HFFc6 (cell line): ENCODE measurements around the gene FKBP4. TPM values are rescaled to one million over a fixed set of nuclear protein-coding genes. Genes with fewer than 3 reads are reported as not detected.

Experiments used
- DNase-seq: peaks from one replicate; pipeline ENCODE4 v3.0.0-alpha.2; 2018
- H3K27ac Mint-ChIP-seq: 2 replicates; pipeline ENCODE4 v1.8.0; 2020; ENCODE audit warnings: mild to moderate bottlenecking, mixed read lengths
- H3K27me3 Mint-ChIP-seq: 2 replicates; pipeline ENCODE4 v1.8.0; 2021; ENCODE audit warnings: mild to moderate bottlenecking, moderate library complexity, mixed read lengths; ENCODE audit not compliant: insufficient read depth
- H3K36me3 Mint-ChIP-seq: 2 replicates; pipeline ENCODE4 v1.8.0; 2021; ENCODE audit warnings: low read depth, mixed read lengths
- H3K4me1 Mint-ChIP-seq: 2 replicates; pipeline ENCODE4 v1.8.0; 2020; ENCODE audit warnings: low read depth, mixed read lengths
- H3K4me3 Mint-ChIP-seq: 2 replicates; pipeline ENCODE4 v1.8.0; 2020; ENCODE audit warnings: mild to moderate bottlenecking, moderate library complexity, mixed read lengths
- H3K9me3 Mint-ChIP-seq: 2 replicates; pipeline ENCODE4 v1.8.0; 2020; ENCODE audit warnings: mild to moderate bottlenecking, mixed read lengths
- CTCF ChIP-seq: fragments of 200-600 bp; sonication (generic); IDR thresholded peaks from 2 replicates; pipeline ENCODE4 v1.5.0; 2021; ENCODE audit warnings: antibody characterized with exemption, mild to moderate bottlenecking
- total RNA-seq, 6 experiments: library from RNA; stranded (reverse); fragmentation: NEBNext Ultra II Directional; extraction: Animal tissue kit (Norgen Biotek cat#: 25700); gene quantifications; 2 replicates in 1 of 6; 3 replicates in 5 of 6; pipeline ENCODE4 v1.2.3, GENCODE V29; 2021

Gene FKBP4
- total RNA-seq, 6 experiments from 2014 or later, result 62.3 to 105 (median 69.1) TPM

GRCh38 chr12:2834581-2835491 lies 40.1 kb downstream of the FKBP4 start, which contains the start of gene NRIP2:
Gene NRIP2 (minus strand): TSS chr12:2835035. CDS start chr12:2834983, 52 bp downstream.
- Mint-ChIP-seq H3K36me3 (peaks cover 5% of the 10 kb centered on the region; the same call in 1 of the 2 replicates), H3K4me3 (peak within 1 kb of the TSS; percentile 62), H3K4me1 (peaks cover 12% of the 10 kb centered on the region; the same call in 1 of the 2 replicates), H3K9me3 (no peaks in the 10 kb centered on the region), H3K27ac (no peak within 1 kb of the TSS), H3K27me3 (peaks cover 10% of the 10 kb centered on the region)
- no peak for TF ChIP-seq CTCF
- DNase-seq, result no peak

- H3K36me3 Mint-ChIP-seq, result peaks cover 5% of the 10 kb centered on the region; the same call in 1 of the 2 replicates
- peaks cover 9% of the 10 kb centered on the region for H3K27me3 Mint-ChIP-seq
- no peak for DNase-seq
- no peak overlapping the region for H3K4me3 Mint-ChIP-seq
- H3K27ac Mint-ChIP-seq, result no peak overlapping the region
- H3K4me1 Mint-ChIP-seq, result peaks cover 12% of the 10 kb centered on the region; the same call in 1 of the 2 replicates
- no peak for TF ChIP-seq CTCF
- H3K9me3 Mint-ChIP-seq, result no peaks in the 10 kb centered on the region
Measured at GRCh38 chr12:2835691-2836403, 41.1 kb downstream of the FKBP4 start.

- H3K36me3 Mint-ChIP-seq, result peaks cover 4% of the 10 kb centered on the region; the same call in 1 of the 2 replicates
- DNase-seq, result no peak
- H3K27me3 Mint-ChIP-seq, result peaks cover 8% of the 10 kb centered on the region
- H3K27ac Mint-ChIP-seq, result no peak overlapping the region
- no peak for TF ChIP-seq CTCF
- no peak overlapping the region for H3K4me3 Mint-ChIP-seq
- H3K4me1 Mint-ChIP-seq, result peaks cover 12% of the 10 kb centered on the region; the same call in 1 of the 2 replicates
- H3K9me3 Mint-ChIP-seq, result no peaks in the 10 kb centered on the region
Measured at GRCh38 chr12:2836574-2836973, 41.8 kb downstream of the FKBP4 start.

- peaks cover 14% of the 10 kb centered on the region for H3K4me1 Mint-ChIP-seq
- H3K9me3 Mint-ChIP-seq, result no peaks in the 10 kb centered on the region
- no peak overlapping the region for H3K27ac Mint-ChIP-seq
- no peak for DNase-seq
- H3K36me3 Mint-ChIP-seq, result 0 out of 2 replicates have a peak, but pooled peaks cover 4% of the 10 kb centered on the region
- H3K27me3 Mint-ChIP-seq, result no peaks in the 10 kb centered on the region
- TF ChIP-seq CTCF, result no peak
- no peak overlapping the region for H3K4me3 Mint-ChIP-seq
Measured at GRCh38 chr12:2841056-2841650, 46.4 kb downstream of the FKBP4 start.

GRCh38 chr12:2842948-2843347 lies 48.2 kb downstream of the FKBP4 start:
- Mint-ChIP-seq H3K27me3 (no peaks in the 10 kb centered on the region; the same call in 1 of the 2 replicates), H3K36me3 (0 out of 2 replicates have a peak, but pooled peaks cover 4% of the 10 kb centered on the region), H3K4me3 (no peak overlapping the region), H3K27ac (no peak overlapping the region), H3K9me3 (no peaks in the 10 kb centered on the region), H3K4me1 (peaks cover 14% of the 10 kb centered on the region)
- TF ChIP-seq CTCF, result no peak
- DNase-seq, result no peak
